ENCODE results near the gene A3GALT2.

Gene A3GALT2

DNA sequence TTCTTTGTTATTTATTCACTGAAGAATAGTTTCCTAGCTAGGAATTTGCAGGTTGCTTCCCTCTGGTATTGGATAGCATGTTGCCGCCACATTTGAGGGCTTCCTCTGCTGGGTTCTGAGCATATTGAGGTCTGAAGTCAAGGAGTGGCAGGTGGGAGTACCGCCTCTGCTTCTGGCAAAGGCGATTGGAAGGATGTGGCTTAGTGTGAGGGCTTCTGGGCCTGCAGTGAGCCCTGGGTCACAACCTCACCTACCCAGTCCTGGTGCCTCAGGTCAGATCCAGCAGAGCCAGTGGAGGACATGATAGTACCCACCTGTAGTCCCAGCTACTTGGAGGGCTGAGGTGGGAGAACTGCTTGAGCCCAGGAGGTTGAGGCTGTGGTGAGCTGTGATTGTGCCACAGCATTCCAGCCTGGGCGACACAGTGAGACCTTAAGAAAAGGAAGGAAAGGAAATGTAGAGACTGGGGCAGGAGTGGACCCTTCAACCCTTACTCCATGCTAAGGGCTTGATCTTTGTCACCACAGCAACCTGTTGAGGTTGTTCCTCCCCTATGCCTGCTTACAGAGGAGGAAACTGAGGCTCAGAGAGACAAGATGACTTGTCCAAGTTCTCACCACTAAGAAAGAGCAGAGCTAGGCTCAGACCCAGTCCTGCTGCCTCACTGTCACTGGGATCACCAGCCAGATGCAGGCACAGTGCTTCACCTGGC, 22.8 kb downstream of the A3GALT2 start:
- H3K9me3 ChIP-seq (ENCODE audit: control insufficient read depth, insufficient read depth, low read depth, low read length), result no peaks in the 10 kb centered on the region
- peaks cover 0 to 58% of the 10 kb centered on the region in 2 experiments; a peak in 2 of 3 replicates for H3K36me3 ChIP-seq (ENCODE audit: control insufficient read depth in 2 of 2, insufficient read depth in 1 of 2, low read length in 2 of 2)
- ChIA-PET CTCF (interaction anchor here (0.6 to 7.0 kb wide), 17 partner anchors 9 to 364 kb away, joined by 3 to 135 read pairs (median 3); partner anchors contain the start of gene ZSCAN20), POLR2A (no interaction called here)
- H3K4me1 ChIP-seq (ENCODE audit: control insufficient read depth, insufficient read depth, low read length), result no peaks in the 10 kb centered on the region
- no peak overlapping the region for H3K4me3 ChIP-seq (ENCODE audit: low read depth, low read length)
- no peak overlapping the region for H3K27ac ChIP-seq (ENCODE audit: extremely low read depth, low read depth, low read length)
- TF ChIP-seq, protein P1, sequence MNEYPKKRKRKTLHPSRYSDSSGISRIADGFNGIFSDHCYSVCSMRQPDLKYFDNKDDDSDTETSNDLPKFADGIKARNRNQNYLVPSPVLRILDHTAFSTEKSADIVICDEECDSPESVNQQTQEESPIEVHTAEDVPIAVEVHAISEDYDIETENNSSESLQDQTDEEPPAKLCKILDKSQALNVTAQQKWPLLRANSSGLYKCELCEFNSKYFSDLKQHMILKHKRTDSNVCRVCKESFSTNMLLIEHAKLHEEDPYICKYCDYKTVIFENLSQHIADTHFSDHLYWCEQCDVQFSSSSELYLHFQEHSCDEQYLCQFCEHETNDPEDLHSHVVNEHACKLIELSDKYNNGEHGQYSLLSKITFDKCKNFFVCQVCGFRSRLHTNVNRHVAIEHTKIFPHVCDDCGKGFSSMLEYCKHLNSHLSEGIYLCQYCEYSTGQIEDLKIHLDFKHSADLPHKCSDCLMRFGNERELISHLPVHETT (tag by site-specific recombination; IDR thresholded peaks at IDR 0.05), result no peak
- TF ChIP-seq YY2 (tag by site-specific recombination; IDR thresholded peaks at IDR 0.05) (no peak), SCRT1 (tag by site-specific recombination; IDR thresholded peaks at IDR 0.05; ENCODE audit: borderline replicate concordance) (peak; percentile 74), ZNF23 (tag by site-specific recombination; IDR thresholded peaks at IDR 0.05; ENCODE audit: borderline replicate concordance) (no peak), ZNF530 (tag by site-specific recombination; IDR thresholded peaks at IDR 0.05; ENCODE audit: low read depth) (no peak), ZFHX2 (tag by site-specific recombination; conservative IDR thresholded peaks at IDR 0.05) (peak; percentile 30; the same call in 1 of the 2 replicates), ZNF555 (tag by site-specific recombination; conservative IDR thresholded peaks at IDR 0.05) (no peak), ZBTB48 (tag by site-specific recombination; IDR thresholded peaks at IDR 0.05) (no peak), ZNF423 (tag by site-specific recombination; IDR thresholded peaks at IDR 0.05) (no peak), ZNF140 (tag by site-specific recombination; IDR thresholded peaks at IDR 0.05) (no peak), SCRT2 (tag by site-specific recombination; IDR thresholded peaks at IDR 0.05) (peak; percentile 87), TRIM28 (IDR thresholded peaks at IDR 0.05; ENCODE audit: borderline replicate concordance, low read length) (peak; percentile 23; the same call in 1 of the 2 replicates), KLF9 (tag by site-specific recombination; IDR thresholded peaks at IDR 0.05; ENCODE audit: low read depth) (no peak), EGR2 (tag by site-specific recombination; IDR thresholded peaks at IDR 0.05; ENCODE audit: low read depth) (0 out of 2 replicates have a peak, but pooled peaks have one; percentile 25), MEIS1 (CRISPR knock-in tag; IDR thresholded peaks at IDR 0.05; ENCODE audit: borderline replicate concordance) (no peak)
- TF ChIP-seq, protein P2, sequence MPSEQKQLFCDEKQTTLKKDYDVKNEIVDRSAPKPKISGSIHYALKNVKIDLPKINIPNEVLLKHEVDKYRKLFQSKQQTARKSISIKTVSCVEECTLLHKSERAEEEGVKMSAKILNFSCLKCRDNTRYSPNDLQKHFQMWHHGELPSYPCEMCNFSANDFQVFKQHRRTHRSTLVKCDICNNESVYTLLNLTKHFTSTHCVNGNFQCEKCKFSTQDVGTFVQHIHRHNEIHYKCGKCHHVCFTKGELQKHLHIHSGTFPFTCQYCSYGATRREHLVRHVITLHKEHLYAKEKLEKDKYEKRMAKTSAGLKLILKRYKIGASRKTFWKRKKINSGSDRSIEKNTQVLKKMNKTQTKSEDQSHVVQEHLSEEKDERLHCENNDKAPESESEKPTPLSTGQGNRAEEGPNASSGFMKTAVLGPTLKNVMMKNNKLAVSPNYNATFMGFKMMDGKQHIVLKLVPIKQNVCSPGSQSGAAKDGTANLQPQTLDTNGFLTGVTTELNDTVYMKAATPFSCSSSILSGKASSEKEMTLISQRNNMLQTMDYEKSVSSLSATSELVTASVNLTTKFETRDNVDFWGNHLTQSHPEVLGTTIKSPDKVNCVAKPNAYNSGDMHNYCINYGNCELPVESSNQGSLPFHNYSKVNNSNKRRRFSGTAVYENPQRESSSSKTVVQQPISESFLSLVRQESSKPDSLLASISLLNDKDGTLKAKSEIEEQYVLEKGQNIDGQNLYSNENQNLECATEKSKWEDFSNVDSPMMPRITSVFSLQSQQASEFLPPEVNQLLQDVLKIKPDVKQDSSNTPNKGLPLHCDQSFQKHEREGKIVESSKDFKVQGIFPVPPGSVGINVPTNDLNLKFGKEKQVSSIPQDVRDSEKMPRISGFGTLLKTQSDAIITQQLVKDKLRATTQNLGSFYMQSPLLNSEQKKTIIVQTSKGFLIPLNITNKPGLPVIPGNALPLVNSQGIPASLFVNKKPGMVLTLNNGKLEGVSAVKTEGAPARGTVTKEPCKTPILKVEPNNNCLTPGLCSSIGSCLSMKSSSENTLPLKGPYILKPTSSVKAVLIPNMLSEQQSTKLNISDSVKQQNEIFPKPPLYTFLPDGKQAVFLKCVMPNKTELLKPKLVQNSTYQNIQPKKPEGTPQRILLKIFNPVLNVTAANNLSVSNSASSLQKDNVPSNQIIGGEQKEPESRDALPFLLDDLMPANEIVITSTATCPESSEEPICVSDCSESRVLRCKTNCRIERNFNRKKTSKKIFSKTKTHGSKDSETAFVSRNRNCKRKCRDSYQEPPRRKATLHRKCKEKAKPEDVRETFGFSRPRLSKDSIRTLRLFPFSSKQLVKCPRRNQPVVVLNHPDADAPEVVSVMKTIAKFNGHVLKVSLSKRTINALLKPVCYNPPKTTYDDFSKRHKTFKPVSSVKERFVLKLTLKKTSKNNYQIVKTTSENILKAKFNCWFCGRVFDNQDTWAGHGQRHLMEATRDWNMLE (tag by site-specific recombination; conservative IDR thresholded peaks at IDR 0.05; ENCODE audit: low read depth), result no peak
- TF ChIP-seq, protein P3, sequence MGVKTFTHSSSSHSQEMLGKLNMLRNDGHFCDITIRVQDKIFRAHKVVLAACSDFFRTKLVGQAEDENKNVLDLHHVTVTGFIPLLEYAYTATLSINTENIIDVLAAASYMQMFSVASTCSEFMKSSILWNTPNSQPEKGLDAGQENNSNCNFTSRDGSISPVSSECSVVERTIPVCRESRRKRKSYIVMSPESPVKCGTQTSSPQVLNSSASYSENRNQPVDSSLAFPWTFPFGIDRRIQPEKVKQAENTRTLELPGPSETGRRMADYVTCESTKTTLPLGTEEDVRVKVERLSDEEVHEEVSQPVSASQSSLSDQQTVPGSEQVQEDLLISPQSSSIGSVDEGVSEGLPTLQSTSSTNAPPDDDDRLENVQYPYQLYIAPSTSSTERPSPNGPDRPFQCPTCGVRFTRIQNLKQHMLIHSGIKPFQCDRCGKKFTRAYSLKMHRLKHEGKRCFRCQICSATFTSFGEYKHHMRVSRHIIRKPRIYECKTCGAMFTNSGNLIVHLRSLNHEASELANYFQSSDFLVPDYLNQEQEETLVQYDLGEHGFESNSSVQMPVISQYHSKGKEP (tag by site-specific recombination; IDR thresholded peaks at IDR 0.05), result no peak
- TF ChIP-seq, protein P4, sequence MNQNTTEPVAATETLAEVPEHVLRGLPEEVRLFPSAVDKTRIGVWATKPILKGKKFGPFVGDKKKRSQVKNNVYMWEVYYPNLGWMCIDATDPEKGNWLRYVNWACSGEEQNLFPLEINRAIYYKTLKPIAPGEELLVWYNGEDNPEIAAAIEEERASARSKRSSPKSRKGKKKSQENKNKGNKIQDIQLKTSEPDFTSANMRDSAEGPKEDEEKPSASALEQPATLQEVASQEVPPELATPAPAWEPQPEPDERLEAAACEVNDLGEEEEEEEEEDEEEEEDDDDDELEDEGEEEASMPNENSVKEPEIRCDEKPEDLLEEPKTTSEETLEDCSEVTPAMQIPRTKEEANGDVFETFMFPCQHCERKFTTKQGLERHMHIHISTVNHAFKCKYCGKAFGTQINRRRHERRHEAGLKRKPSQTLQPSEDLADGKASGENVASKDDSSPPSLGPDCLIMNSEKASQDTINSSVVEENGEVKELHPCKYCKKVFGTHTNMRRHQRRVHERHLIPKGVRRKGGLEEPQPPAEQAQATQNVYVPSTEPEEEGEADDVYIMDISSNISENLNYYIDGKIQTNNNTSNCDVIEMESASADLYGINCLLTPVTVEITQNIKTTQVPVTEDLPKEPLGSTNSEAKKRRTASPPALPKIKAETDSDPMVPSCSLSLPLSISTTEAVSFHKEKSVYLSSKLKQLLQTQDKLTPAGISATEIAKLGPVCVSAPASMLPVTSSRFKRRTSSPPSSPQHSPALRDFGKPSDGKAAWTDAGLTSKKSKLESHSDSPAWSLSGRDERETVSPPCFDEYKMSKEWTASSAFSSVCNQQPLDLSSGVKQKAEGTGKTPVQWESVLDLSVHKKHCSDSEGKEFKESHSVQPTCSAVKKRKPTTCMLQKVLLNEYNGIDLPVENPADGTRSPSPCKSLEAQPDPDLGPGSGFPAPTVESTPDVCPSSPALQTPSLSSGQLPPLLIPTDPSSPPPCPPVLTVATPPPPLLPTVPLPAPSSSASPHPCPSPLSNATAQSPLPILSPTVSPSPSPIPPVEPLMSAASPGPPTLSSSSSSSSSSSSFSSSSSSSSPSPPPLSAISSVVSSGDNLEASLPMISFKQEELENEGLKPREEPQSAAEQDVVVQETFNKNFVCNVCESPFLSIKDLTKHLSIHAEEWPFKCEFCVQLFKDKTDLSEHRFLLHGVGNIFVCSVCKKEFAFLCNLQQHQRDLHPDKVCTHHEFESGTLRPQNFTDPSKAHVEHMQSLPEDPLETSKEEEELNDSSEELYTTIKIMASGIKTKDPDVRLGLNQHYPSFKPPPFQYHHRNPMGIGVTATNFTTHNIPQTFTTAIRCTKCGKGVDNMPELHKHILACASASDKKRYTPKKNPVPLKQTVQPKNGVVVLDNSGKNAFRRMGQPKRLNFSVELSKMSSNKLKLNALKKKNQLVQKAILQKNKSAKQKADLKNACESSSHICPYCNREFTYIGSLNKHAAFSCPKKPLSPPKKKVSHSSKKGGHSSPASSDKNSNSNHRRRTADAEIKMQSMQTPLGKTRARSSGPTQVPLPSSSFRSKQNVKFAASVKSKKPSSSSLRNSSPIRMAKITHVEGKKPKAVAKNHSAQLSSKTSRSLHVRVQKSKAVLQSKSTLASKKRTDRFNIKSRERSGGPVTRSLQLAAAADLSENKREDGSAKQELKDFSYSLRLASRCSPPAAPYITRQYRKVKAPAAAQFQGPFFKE (tag by site-specific recombination; IDR thresholded peaks at IDR 0.05; ENCODE audit: borderline replicate concordance), result no peak
- TF ChIP-seq, protein P5, sequence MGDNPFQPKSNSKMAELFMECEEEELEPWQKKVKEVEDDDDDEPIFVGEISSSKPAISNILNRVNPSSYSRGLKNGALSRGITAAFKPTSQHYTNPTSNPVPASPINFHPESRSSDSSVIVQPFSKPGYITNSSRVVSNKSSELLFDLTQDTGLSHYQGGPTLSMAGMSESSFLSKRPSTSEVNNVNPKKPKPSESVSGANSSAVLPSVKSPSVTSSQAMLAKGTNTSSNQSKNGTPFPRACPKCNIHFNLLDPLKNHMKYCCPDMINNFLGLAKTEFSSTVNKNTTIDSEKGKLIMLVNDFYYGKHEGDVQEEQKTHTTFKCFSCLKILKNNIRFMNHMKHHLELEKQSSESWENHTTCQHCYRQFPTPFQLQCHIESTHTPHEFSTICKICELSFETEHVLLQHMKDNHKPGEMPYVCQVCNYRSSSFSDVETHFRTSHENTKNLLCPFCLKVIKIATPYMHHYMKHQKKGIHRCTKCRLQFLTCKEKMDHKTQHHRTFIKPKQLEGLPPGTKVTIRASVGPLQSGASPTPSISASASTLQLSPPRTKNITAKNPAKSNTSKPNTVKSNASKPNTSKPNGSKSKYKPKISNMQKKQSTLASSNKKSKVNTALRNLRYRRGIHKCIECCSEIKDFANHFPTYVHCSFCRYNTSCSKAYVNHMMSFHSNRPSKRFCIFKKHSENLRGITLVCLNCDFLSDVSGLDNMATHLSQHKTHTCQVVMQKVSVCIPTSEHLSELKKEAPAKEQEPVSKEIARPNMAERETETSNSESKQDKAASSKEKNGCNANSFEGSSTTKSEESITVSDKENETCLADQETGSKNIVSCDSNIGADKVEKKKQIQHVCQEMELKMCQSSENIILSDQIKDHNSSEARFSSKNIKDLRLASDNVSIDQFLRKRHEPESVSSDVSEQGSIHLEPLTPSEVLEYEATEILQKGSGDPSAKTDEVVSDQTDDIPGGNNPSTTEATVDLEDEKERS (tag by site-specific recombination; IDR thresholded peaks at IDR 0.05), result no peak
